ENCODE measurements around the gene GRHL1. TPM values are rescaled to one million over a fixed set of nuclear protein-coding genes. Genes with fewer than 3 reads are reported as not detected.

GRHL1 gene
- total and polyA plus RNA-seq, 3 donors from 2014 or later: 4.6 to 8.3 (median 8.0) TPM

GRCh38 chr2:10016802-10017258 lies 65.3 kb downstream of the GRHL1 start:
- H3K27ac ChIP-seq: no peak overlapping the region
- no peak for TF ChIP-seq CTCF (IDR thresholded peaks at IDR 0.05)
- TF ChIP-seq POLR2A (IDR thresholded peaks at IDR 0.05): no peak
- no peak overlapping the region for H3K4me3 ChIP-seq
- intact Hi-C loops (cut with DNase I; ENCODE audit: low total_unique reads): no loop called here
- H3K27me3 ChIP-seq: no peaks in the 10 kb centered on the region
- 88 to 89% methylated on average over 8 of the region's 8 CpGs for WGBS, 2 donors
- no peaks in the 10 kb centered on the region for H3K4me1 ChIP-seq
- no peak for DNase-seq
- H3K36me3 ChIP-seq (ENCODE audit: low read depth, missing control alignments): no peaks in the 10 kb centered on the region
- H3K9me3 ChIP-seq: no peaks in the 10 kb centered on the region

GRCh38 chr2:10017313-10017941 lies 65.9 kb downstream of the GRHL1 start:
- Histone ChIP-seq H3K27me3 (no peaks in the 10 kb centered on the region), H3K4me3 (no peak overlapping the region), H3K4me1 (no peaks in the 10 kb centered on the region), H3K27ac (no peak overlapping the region), H3K9me3 (no peaks in the 10 kb centered on the region), H3K36me3 (ENCODE audit: low read depth, missing control alignments) (no peaks in the 10 kb centered on the region)
- TF ChIP-seq POLR2A (IDR thresholded peaks at IDR 0.05) (no peak), CTCF (IDR thresholded peaks at IDR 0.05) (no peak)
- DNase-seq: no peak
- 89 to 93% methylated on average over 5 of the region's 5 CpGs for WGBS, 2 donors
- intact Hi-C loops (cut with DNase I; ENCODE audit: low total_unique reads): no loop called here

- TF ChIP-seq POLR2A (IDR thresholded peaks at IDR 0.05) (no peak), CTCF (IDR thresholded peaks at IDR 0.05) (no peak)
- Histone ChIP-seq H3K27me3 (no peaks in the 10 kb centered on the region), H3K4me1 (no peaks in the 10 kb centered on the region), H3K4me3 (no peak overlapping the region), H3K36me3 (ENCODE audit: low read depth, missing control alignments) (no peaks in the 10 kb centered on the region), H3K9me3 (no peaks in the 10 kb centered on the region), H3K27ac (no peak overlapping the region)
- no peak for DNase-seq
- WGBS, 2 donors: 84 to 89% methylated on average over 8 of the region's 8 CpGs
- intact Hi-C loops (cut with DNase I; ENCODE audit: low total_unique reads): no loop called here
These were observed 67.7 kb downstream of the GRHL1 start for GRCh38 chr2:10019174-10019573.

GRCh38 chr2:10019602-10020400 lies 68.3 kb downstream of the GRHL1 start:
- WGBS, 2 donors: 83 to 86% methylated on average over 14 to 27 of the region's 27 CpGs
- no peaks in the 10 kb centered on the region for H3K36me3 ChIP-seq (ENCODE audit: low read depth, missing control alignments)
- H3K4me3 ChIP-seq: no peak overlapping the region
- TF ChIP-seq POLR2A (IDR thresholded peaks at IDR 0.05): no peak
- no peak for TF ChIP-seq CTCF (IDR thresholded peaks at IDR 0.05)
- H3K27me3 ChIP-seq: no peaks in the 10 kb centered on the region
- no peak for DNase-seq
- H3K27ac ChIP-seq: no peak overlapping the region
- H3K9me3 ChIP-seq: no peaks in the 10 kb centered on the region
- H3K4me1 ChIP-seq: no peaks in the 10 kb centered on the region
- intact Hi-C loops (cut with DNase I; ENCODE audit: low total_unique reads): no loop called here

Data from testis (tissue), 3 donors.